ENCODE measurements around the gene CLK3. TPM values are rescaled to one million over a fixed set of nuclear protein-coding genes. Genes with fewer than 3 reads are reported as not detected.

The CLK3 gene
- total and polyA plus RNA-seq, 2 of the 8 experiments (the other 6 are each of a cell fraction or from before 2014, with no cell fraction given) = 43.5 to 67.3 TPM

- DNase-seq (ENCODE audit: low read depth in 1 of 2, low spot score in 2 of 2) (no peak), FAIRE-seq (no peak)
- H3K9me3 ChIP-seq (ENCODE audit: insufficient read depth in 2 of 2, low read depth in 1 of 2, low read length in 1 of 2) = no peaks in the 10 kb centered on the region
- no peak overlapping the region for H3K4ac ChIP-seq (replicated peaks; ENCODE audit: insufficient read length, low read depth, low read length)
- H3K56ac ChIP-seq (replicated peaks; ENCODE audit: insufficient read length, low read depth, low read length) = no peak overlapping the region
- POLR2A ChIA-PET (ENCODE audit: partially characterized antibody) = interaction anchor here (2.1 kb wide), 1 partner anchor 19 kb away, joined by 7 read pairs; the partner anchor contains the start of gene EDC3
- no peak overlapping the region for H2BK15ac ChIP-seq (ENCODE audit: low read length)
- no peak overlapping the region for H2BK12ac ChIP-seq (ENCODE audit: low read depth, low read length)
- no peak overlapping the region for H2AFZ ChIP-seq (ENCODE audit: low read length)
- no peak overlapping the region for H4K91ac ChIP-seq (replicated peaks; ENCODE audit: insufficient read length, low read length)
- no peak overlapping the region for H2AK5ac ChIP-seq (ENCODE audit: low read depth, low read length)
- no peak overlapping the region for H3K27ac ChIP-seq (ENCODE audit: low read depth, low read length)
- peaks cover 0 to 34% of the 10 kb centered on the region in 2 experiments; a peak in 2 of 4 replicates for H3K79me2 ChIP-seq (ENCODE audit: control insufficient read depth in 1 of 2, insufficient read depth in 2 of 2, low read length in 2 of 2)
- H3K4me1 ChIP-seq (replicated peaks in 1 of 4; ENCODE audit: control insufficient read depth in 3 of 4, insufficient read depth in 4 of 4, low read length in 3 of 4) = no peaks in the 10 kb centered on the region
- H3K23ac ChIP-seq (ENCODE audit: insufficient read length) = no peak overlapping the region
- H3K18ac ChIP-seq (ENCODE audit: extremely low read depth, low read length) = no peak overlapping the region
- H3K14ac ChIP-seq (ENCODE audit: insufficient read length) = no peak overlapping the region
- no peak overlapping the region for H4K8ac ChIP-seq (ENCODE audit: extremely low read depth, insufficient read depth, low read length)
- peaks cover 2 to 5% of the 10 kb centered on the region in 2 experiments for H4K20me1 ChIP-seq (replicated peaks in 1 of 2; ENCODE audit: control insufficient read depth in 1 of 2, insufficient read depth in 2 of 2, low read length in 2 of 2)
- H3K9ac ChIP-seq (replicated peaks in 1 of 4; ENCODE audit: extremely low read depth in 1 of 4, low read depth in 3 of 4, low read length in 3 of 4) = no peak overlapping the region
- 89% methylated on average over 6 of the region's 7 CpGs; no CpG with 5 or more reads in 1 of the 2 experiments for WGBS, 2 experiments (ENCODE audit: extremely low coverage in 1 of 2, insufficient coverage in 1 of 2, insufficient read length in 1 of 2, insufficient replicate concordance in 2 of 2, low coverage in 1 of 2, low lambda C conversion rate in 2 of 2, missing lambda C conversion rate in 1 of 2)
- no peak overlapping the region for H3K4me2 ChIP-seq (ENCODE audit: insufficient read depth in 1 of 2, low read depth in 2 of 2, low read length in 2 of 2)
- H4K5ac ChIP-seq (ENCODE audit: insufficient read length, low read depth, low read length) = no peak overlapping the region
- no peak overlapping the region for H3K4me3 ChIP-seq (ENCODE audit: extremely low read depth in 1 of 4, insufficient read depth in 2 of 4, low read depth in 3 of 4, low read length in 4 of 4)
- TF ChIP-seq POLR2AphosphoS5 (IDR thresholded peaks at IDR 0.05; ENCODE audit: low read depth, low read length) = no peak
- no peak for TF ChIP-seq RAD21 (IDR thresholded peaks at IDR 0.05 in 1 of 2, conservative IDR thresholded peaks at IDR 0.05 in 1 of 2; ENCODE audit: low read depth in 2 of 2, low read length in 2 of 2)
- no peak for TF ChIP-seq KDM1A (IDR thresholded peaks at IDR 0.05; ENCODE audit: borderline replicate concordance, low read length)
- no peak for TF ChIP-seq CHD1 (IDR thresholded peaks at IDR 0.05; ENCODE audit: low read depth, low read length)
- no peak for TF ChIP-seq FOSL1 (IDR thresholded peaks at IDR 0.05; ENCODE audit: insufficient read depth, low read depth, low read length)
- H3K36me3 ChIP-seq (ENCODE audit: control insufficient read depth in 2 of 4, insufficient read depth in 4 of 4, low read length in 3 of 4) = peaks cover 0 to 6% (median 2%) of the 10 kb centered on the region in 4 experiments; a peak in 4 of 8 replicates
- no peaks in the 10 kb centered on the region; the same call in 1 of the 2 replicates for H3K79me1 ChIP-seq (ENCODE audit: low read depth, low read length)
- H2BK120ac ChIP-seq (replicated peaks; ENCODE audit: low read depth, low read length) = no peak overlapping the region
- CTCF ChIA-PET (ENCODE audit: partially characterized antibody) = no interaction called here
- H2BK20ac ChIP-seq (ENCODE audit: low read length) = no peak overlapping the region
- no peaks in the 10 kb centered on the region for H3K23me2 ChIP-seq (ENCODE audit: low read depth, low read length)
- H2BK5ac ChIP-seq (ENCODE audit: low read depth, low read length) = no peak overlapping the region
- H3K27me3 ChIP-seq (replicated peaks in 1 of 4; ENCODE audit: control insufficient read depth in 3 of 4, extremely low read depth in 1 of 4, insufficient read depth in 3 of 4, low read length in 3 of 4) = no peaks in the 10 kb centered on the region
These were observed 61.2 kb downstream of the CLK3 start for GRCh38 chr15:74676801-74677200.

Data from H1 (cell line).